ENCODE data around the gene GORASP1.
A peak's percentile ranks its signal among the peaks of the same experiment; 100 is the strongest.

GORASP1 gene

GRCh38 chr3:39107388-39108199, at the start of gene GORASP1, which contains the start of gene TTC21A:
GORASP1 (minus strand) TSS chr3:39107627; CDS start chr3:39107541, 86 bp downstream.
TTC21A (plus strand) TSS chr3:39107680; CDS start chr3:39107838, 158 bp downstream.
- peak; percentile 32 to 49 for DNase-seq (ENCODE audit: low read depth in 2 of 2)

- DNase-seq (ENCODE audit: low read depth in 2 of 2), result no peak
Observed at GRCh38 chr3:39156421-39156820, 49.0 kb upstream of the GORASP1 start.

DNA sequence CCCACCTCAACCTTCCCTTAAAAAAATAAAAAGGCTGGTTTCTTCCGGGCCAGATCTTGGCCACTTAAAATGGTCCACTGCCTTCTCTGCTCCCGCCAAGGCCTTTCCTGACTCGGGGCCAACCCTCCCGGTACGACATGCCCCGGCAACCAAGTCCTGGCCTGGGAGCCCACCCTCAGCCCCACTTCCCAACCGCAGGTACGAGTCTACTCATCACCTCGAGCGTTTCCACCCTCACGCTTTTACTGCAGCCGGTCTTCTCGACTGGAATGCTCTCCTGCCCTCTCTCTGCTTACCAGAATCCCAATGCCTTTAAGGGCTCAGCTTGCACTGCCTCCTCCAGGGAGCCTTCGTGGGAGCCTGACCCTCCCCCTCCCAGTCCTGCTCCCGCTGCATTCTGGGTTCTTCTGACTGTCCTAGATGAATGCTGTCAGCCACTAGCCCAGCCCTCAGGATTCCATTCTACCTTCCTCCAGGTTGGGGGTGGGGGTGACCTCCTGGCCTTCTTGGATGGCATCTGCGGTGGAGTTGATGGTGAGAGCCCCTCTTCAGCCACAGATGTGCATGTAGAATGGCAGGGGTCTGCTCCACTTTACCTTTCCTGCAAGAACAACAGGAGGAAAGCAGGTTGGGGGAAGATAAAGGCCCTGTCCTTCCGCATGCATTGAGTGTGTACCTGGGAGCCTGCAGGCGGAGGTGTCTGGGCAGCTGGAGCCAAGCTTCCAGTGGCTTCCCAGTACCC, 47.0 kb upstream of the GORASP1 start:
- no peak for DNase-seq (ENCODE audit: low read depth in 2 of 2)

- no peak for DNase-seq (ENCODE audit: low read depth in 2 of 2)
Observed at GRCh38 chr3:39153977-39154279, 46.5 kb upstream of the GORASP1 start.

DNA sequence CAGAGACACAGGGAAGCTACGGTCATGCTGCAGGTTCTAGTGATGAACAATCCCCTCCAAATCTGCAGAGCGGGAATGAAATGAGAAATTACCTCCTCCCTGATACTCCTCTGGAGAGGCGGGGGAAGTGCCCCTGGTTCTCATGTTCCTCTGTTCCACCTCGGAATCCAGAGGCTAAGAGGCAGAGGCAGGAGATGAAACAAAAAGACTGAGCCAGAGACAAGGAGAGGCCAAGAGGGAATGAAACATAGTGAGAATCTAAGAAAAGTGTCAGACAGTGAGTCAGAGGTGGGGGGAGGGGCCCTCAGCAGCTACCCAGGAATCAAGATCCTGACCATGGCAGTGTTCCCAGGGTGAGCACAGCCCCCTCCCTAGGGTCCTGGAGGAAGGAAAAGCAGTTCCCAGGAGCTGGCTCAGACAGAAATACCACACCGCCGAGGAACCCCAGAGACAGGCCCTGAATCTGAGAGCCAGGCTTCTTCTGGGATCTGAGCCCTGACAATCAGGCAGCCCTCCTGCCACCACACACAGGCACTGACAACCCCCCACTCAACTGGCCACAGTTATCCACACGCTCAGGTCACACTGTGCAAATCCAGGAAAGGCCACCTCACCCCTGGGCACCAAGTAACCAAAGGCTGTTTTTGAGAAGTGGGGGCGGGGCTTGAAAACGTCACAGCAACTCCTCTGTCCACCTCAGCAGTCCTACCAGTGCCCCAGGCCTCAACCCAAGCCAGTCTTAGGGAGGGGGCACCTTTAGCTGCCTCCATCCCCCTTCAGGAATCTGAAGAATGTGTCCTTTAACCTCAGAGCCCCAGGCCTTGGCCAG, 43.6 kb upstream of the GORASP1 start:
- peak; percentile 42 to 51 for DNase-seq (ENCODE audit: low read depth in 2 of 2)

DNA sequence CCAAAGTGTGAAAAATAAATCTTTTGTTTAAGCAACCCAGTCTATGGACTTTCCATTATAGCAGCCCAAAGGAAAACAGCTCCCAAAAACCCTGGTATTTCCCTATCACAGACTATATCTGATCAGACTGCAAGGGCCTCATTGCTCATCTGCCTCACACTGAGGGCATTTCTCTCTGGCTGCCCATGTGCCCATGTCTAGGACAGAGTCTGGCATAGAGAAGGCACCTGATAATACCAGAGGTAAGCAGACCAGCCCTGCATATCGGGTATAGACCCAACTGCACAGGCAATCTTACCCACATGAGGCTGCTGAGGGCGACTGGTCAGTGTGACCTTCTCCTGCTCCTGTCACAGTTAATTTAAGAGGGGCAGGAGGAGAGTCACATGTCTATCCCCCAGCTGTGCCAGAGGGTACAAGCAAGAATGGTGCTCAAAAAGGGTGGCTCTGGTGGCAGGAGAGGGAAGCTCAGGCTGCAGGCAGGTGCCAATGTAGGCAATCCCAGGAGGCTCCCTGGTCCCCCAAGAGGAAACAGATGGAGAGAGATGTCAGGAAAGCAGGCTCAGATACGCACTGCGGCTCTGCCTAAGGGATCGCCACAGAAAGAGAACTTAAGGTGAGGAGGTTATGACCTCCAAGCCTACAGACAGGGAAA, 42.8 kb upstream of the GORASP1 start:
- no peak for DNase-seq (ENCODE audit: low read depth in 2 of 2)

DNA sequence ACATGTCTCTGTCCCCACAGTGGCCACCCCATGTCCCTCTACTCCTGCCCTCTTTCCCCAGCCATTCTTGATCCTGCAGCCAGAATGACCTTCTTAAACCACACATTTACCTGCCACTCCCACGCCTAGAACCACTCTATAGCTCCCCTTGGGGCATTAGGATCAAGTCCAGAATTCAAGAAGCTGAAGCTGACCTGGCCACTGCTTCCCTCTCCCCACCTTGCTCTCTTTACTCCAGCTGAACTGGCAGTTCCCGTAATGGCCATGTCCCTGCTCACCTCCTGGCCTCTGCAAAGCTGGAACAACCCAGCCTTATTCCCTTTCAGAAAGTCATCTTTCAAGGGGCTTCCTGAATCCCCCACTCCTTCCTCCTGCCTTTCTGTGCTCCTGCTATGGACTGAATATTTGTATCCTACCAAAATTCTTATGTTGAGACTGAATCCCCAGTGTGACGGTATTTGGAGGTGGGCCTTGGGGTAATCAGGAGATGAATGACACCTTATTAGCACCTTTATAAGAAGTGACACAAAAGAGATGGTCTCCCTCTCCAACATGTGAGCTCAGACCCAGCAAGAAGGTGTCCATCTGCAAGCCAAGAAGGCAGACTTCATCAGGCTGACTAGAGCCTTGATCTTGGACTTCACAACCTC, 42.2 kb upstream of the GORASP1 start:
- DNase-seq (ENCODE audit: low read depth in 2 of 2), result no peak

GRCh38 chr3:39149059-39149455, 41.6 kb upstream of the GORASP1 start:
- DNase-seq (ENCODE audit: low read depth in 2 of 2), result no peak

GRCh38 chr3:39148435-39149058, 41.1 kb upstream of the GORASP1 start:
- no peak for DNase-seq (ENCODE audit: low read depth in 2 of 2)

- DNase-seq (ENCODE audit: low read depth in 2 of 2), result no peak
Observed at GRCh38 chr3:39147711-39148434, 40.4 kb upstream of the GORASP1 start.

DNA sequence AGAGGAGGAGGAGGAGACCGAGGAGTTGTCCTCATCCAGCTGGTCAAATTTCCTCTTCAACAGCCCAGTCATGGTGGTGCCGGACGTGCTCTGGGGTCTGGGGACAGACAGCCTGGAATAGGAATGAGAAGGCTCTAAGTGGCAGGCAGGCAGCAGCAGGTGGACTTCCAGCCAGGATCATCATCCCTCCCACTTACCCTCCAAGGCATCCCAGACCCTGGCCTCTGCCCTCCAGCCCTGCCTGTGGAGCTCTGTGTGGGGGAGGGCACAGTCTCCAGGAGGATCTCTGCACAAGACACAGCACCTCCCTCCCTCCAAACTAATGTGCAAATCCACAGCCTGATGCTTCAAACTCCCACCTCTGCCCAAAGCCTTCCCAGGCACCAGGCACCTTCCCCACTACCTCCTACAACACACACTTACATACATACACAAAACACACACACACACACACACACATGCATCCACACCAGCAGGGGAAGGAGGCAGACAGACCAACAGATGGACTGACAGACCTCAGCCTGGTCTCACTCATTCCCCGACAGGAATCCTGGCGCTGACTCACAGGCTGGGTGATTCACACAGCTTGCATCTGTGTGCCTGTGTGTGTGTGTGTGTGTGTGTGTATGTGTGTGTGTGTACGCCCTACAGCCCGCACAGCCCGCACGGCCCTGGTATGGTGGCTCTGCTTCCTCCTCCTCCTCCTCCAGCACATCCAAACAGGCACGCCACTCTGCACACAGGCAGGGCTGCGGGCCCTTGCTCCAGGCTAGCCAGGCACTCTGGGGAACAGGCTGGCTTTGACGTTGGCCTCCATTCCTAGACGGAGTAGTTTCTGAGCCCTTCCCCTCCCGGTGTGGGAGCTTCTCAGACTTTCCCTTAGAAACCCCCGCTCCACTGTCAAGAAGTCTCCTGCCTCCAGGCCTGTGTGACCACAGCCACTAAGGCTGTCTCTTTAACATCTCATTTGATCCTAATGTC, 39.5 kb upstream of the GORASP1 start:
- DNase-seq (ENCODE audit: low read depth in 2 of 2), result peak; percentile 69 to 71

GRCh38 chr3:39146083-39146501, 38.7 kb upstream of the GORASP1 start:
- DNase-seq (ENCODE audit: low read depth in 2 of 2), result no peak

DNA sequence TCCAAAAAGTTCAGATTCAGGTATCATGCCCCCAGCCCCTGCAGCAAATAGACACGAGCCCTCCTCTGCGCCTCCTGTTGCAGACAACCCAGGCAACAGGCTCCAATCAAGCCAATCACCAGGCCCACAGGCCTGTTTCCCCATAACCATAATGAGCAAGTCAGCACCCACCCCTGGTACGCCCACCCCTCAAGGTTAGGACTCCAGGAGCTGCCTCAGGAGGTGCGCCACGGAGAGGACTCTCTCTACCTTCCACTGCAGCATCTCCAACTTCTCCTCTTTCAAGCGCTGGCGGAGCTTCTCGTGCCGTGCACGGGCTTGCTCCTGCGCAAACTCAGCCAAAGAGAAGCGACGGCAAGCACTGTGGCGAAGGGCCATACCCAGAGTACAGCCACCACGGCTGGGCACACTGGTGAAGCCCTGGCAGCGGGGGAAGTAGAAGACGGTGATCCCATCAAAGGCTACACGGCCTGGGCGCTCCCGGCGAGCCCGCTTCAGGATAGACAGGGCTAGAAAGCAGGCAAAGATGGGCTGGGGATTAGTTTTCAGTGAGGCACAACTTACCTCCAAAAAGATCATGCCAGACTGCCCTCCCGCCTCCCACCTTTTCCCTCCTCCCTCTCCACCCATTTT, 37.4 kb upstream of the GORASP1 start:
- no peak for DNase-seq (ENCODE audit: low read depth in 2 of 2)

DNA sequence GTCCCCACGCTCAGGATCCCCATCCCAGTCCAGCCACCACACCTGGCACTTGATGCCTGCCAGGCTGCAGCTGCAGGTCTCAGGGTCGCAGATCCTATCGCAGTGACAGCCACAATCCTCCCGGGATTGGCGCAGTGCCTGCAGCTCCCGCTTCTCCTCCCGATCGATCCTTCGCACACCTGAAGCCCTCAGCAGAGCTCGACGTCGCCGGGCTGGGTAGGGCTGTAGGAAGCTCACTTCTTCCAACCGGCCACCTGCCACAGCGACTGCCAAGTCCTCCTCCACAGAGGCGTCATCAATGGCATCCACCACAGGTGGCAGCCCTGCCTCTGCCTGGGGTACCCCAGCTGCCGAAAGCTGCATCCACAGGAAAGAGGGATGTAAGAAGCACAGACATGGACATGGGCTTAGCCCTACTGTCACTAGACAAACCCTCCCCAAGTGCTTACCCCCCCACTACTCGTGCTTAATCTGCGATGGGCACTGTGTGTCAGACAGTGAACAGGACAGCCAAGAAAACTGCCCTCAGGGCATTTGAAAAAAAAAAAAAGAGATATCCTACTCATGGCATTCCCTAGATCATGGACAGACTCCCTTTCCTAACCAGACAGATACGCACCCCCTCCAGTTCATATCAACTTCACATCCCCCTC, 36.8 kb upstream of the GORASP1 start:
- no peak for DNase-seq (ENCODE audit: low read depth in 2 of 2)

GRCh38 chr3:39143051-39143885, 35.8 kb upstream of the GORASP1 start:
- DNase-seq (ENCODE audit: low read depth in 2 of 2), result no peak

- DNase-seq (ENCODE audit: low read depth in 2 of 2), result no peak
Observed at GRCh38 chr3:39142067-39142466, 34.6 kb upstream of the GORASP1 start.
